Ovary (tissue), 9 donors: Measurements from ENCODE around the gene KRT86. TPM values are rescaled to one million over a fixed set of nuclear protein-coding genes. Genes with fewer than 3 reads are reported as not detected.

ENCODE experiments used
- DNase-seq, 5 donors: peaks; one replicate each; pipeline ENCODE4 v3.0.0-alpha.2; 2019 to 2020
- H3K27ac ChIP-seq, 2 donors: fragments of 200-600 bp; one replicate each; pipeline versions ENCODE4 v1.5.1 to v1.8.0; 2019 to 2022
- H3K27me3 ChIP-seq: fragments of 200-600 bp; one replicate; pipeline ENCODE4 v1.8.0; 2022
- H3K36me3 ChIP-seq: fragments of 200-600 bp; sonication (generic); one replicate; pipeline ENCODE4 v1.5.1; 2019
- H3K4me1 ChIP-seq: one replicate; pipeline ENCODE4 v1.8.1; 2013; ENCODE audit warnings: mild to moderate bottlenecking, moderate library complexity; ENCODE audit not compliant: insufficient read depth
- H3K4me3 ChIP-seq: fragments of 200-600 bp; sonication (generic); one replicate; pipeline ENCODE4 v1.5.1; 2017
- H3K9me3 ChIP-seq, 2 donors: fragments of 200-600 bp in 1 of 2; sonication (generic) in 1 of 2; one replicate each; pipeline versions ENCODE4 v1.5.1 to v1.8.1; 2013 to 2019; ENCODE audit warnings: mild to moderate bottlenecking in 1 of 2, moderate library complexity in 1 of 2
- CTCF ChIP-seq, 3 donors: fragments of 450-650 bp in 2 of 3; fragments of 200-600 bp in 1 of 3; IDR thresholded peaks; one replicate each; pipeline versions ENCODE4 v1.5.1 to v1.8.0; 2016 to 2022; ENCODE audit warnings: antibody characterized with exemption in 3 of 3, mild to moderate bottlenecking in 1 of 3
- EP300 ChIP-seq: sonication (generic); formaldehyde crosslinking; IDR thresholded peaks from one replicate; pipeline ENCODE4 v1.6.1; 2017; ENCODE audit warnings: antibody characterized with exemption
- POLR2A ChIP-seq: fragments of 450-650 bp; IDR thresholded peaks from one replicate; pipeline ENCODE4 v1.6.1; 2017; ENCODE audit warnings: antibody characterized with exemption, mild to moderate bottlenecking, moderate library complexity
- WGBS, 3 donors: extraction: QIAGEN DNeasy Blood & Tissue Kit in 1 of 3; methylation state at CpG; one replicate each; pipeline versions ENCODE4 v1.1.5 to v1.1.7; 2013 to 2017; 5-methylcytosine and 5-hydroxymethylcytosine counted together
- intact Hi-C, 4 donors: fragments of 100-400 bp; cut with DNase I; formaldehyde crosslinking; loops; one replicate each; pipeline versions ENCODE4 v1.11.0 to v1.15.1; 2022 to 2023
- polyA plus RNA-seq, 2 donors: library from polyadenylated mRNA; stranded (reverse); fragments of 200-250 nt in 1 of 2; fragments of 350-450 nt in 1 of 2; fragmentation: Illumina TruSeq in 1 of 2; extraction: RNeasy Lipid Tissue Mini Kit (QIAGEN cat#74804) in 1 of 2; gene quantifications; one replicate each; pipeline ENCODE4 v1.2.3, GENCODE V29; 2013 to 2014
- total RNA-seq, 7 donors: library from RNA; depleted of rRNA in 2 of 7; stranded (reverse); fragments of >200 nt in 2 of 7; fragmentation: NEBNext Ultra II Directional in 3 of 7; extraction: Animal tissue kit (Norgen Biotek cat#: 25700) in 3 of 7; gene quantifications; one replicate each; pipeline versions ENCODE4 v1.1.0 to v1.2.4, GENCODE V29; 2016 to 2023
- donor health status: DM: no; HTN: no; CAD: no; lungs with moderate emphysema.
- donor health status: DM: no; HTN: no; CAD: no.
- donor health status: Bipolar disorder and iron deficiency.
- donor health status: DM: yes; HTN: yes; CAD: no.
- donor health status: DM: no; HTN: no; CAD: no.
- donor health status: DM: yes; HTN: yes; CAD: no.

The KRT86 gene
- total and polyA plus RNA-seq, 9 donors = 0.69 TPM; not detected in 8

DNA sequence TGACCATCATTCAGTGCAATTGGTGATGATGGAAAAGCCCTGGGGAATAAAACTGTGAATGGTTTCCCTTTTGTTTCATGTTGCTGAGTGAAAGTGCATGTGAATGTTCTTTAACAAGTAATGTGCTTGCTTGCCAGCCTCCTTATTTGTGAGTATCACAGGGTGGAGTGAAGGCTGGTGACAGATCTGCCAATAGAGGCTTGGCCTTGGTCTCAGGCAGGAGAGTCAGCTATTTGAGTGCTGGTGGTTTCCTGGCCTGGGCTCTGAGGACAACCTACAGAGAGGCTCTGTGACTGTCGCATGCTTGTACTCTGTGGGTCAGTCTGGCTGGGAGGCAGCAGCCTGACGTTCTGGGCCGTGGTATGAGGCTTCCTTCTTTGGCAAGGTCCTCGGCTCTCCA is 72.1 kb downstream of the KRT86 start:
- H3K36me3 ChIP-seq = no peaks in the 10 kb centered on the region
- H3K4me1 ChIP-seq = no peaks in the 10 kb centered on the region
- WGBS, 3 donors = 45 to 59% (median 56%) methylated on average over 4 of the region's 4 CpGs
- intact Hi-C loops = loop anchor here in 1 of 4 donors (10.0 kb wide), 1 partner anchor 782 kb away; no protein-coding TSS in a partner anchor
- DNase-seq = no peak
- no peaks in the 10 kb centered on the region for H3K27me3 ChIP-seq
- TF ChIP-seq POLR2A (no peak), EP300 (no peak), CTCF (IDR thresholded peaks at IDR 0.05) (no peak)
- no peaks in the 10 kb centered on the region for H3K9me3 ChIP-seq
- H3K4me3 ChIP-seq = no peak overlapping the region
- no peak overlapping the region for H3K27ac ChIP-seq

GRCh38 chr12:52347016-52347415 is 72.6 kb downstream of the KRT86 start:
- intact Hi-C loops = loop anchor here in 1 of 4 donors (10.0 kb wide), 1 partner anchor 782 kb away; no protein-coding TSS in a partner anchor
- no peaks in the 10 kb centered on the region for H3K27me3 ChIP-seq
- 77 to 83% (median 82%) methylated on average over 9 of the region's 9 CpGs for WGBS, 3 donors

DNA sequence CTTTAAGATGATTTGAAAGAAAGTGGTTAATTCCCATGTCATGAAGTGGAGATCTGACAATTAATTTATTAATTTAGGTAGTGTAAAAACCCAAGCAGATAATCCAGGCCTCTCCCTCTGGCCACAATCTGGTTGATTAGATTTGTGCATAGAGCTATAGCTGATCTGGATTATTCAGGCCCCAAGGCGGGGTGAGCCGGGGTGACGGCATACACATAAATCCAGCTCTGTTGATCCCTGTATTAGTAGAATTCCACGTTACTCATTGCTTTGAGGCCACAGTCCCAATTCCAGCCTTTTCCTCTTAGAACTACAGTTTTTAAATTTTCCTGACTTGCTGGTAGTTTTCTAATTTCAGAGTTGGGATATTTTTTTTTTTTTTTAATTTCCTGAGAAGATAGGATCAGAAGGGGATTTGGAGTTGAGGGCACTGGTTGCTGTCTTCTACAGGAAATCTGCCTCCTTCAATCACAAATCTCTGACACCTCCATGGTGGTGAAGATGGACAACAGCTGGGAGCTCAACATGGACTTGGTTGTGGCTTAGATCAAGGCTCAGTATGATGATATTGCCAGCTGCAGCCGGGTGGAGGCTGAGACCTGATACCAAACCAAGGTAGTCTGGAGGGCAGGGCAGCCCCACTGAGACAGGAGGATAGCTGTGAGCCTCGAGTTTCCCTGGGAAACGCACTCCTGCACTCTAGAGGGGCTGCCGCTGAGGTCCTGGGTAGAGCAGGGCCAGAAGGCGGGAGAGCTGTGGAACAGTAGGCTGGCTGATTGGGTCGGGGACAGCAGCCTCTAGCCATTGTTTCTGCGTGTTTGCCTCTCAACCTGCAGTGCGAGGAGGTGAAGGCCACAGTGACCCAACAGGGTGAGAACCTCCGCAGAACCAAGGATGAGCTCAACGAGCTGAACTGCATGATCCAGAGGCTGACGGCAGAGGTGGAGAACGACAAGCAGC is 73.4 kb downstream of the KRT86 start:
- H3K27ac ChIP-seq = no peak overlapping the region
- intact Hi-C loops = loop anchor here in 1 of 4 donors (10.0 kb wide), 1 partner anchor 783 kb away; no protein-coding TSS in a partner anchor
- no peak overlapping the region for H3K4me3 ChIP-seq
- H3K9me3 ChIP-seq = no peaks in the 10 kb centered on the region
- no peaks in the 10 kb centered on the region for H3K27me3 ChIP-seq
- H3K36me3 ChIP-seq = no peaks in the 10 kb centered on the region
- TF ChIP-seq POLR2A (no peak), CTCF (IDR thresholded peaks at IDR 0.05) (no peak), EP300 (no peak)
- WGBS, 3 donors = 65 to 76% (median 67%) methylated on average over 16 of the region's 16 CpGs
- no peak for DNase-seq
- H3K4me1 ChIP-seq = no peaks in the 10 kb centered on the region

More at GRCh38 chr12:52347016-52347415, 72.6 kb downstream of the KRT86 start:
- Histone ChIP-seq H3K27ac (no peak overlapping the region), H3K9me3 (no peaks in the 10 kb centered on the region), H3K4me3 (no peak overlapping the region), H3K36me3 (no peaks in the 10 kb centered on the region), H3K4me1 (no peaks in the 10 kb centered on the region)
- no peak for DNase-seq
- TF ChIP-seq CTCF (IDR thresholded peaks at IDR 0.05) (no peak), EP300 (no peak), POLR2A (no peak)

- intact Hi-C loops = loop anchor here in 1 of 4 donors (10.0 kb wide), 1 partner anchor 784 kb away; no protein-coding TSS in a partner anchor
- no peak for TF ChIP-seq CTCF (IDR thresholded peaks at IDR 0.05)
- TF ChIP-seq EP300 = no peak
- Histone ChIP-seq H3K36me3 (no peaks in the 10 kb centered on the region), H3K27me3 (no peaks in the 10 kb centered on the region), H3K9me3 (no peaks in the 10 kb centered on the region), H3K4me1 (no peaks in the 10 kb centered on the region), H3K4me3 (no peak overlapping the region), H3K27ac (no peak overlapping the region)
- WGBS, 3 donors = 8 to 18% (median 12%) methylated on average over 6 of the region's 6 CpGs
- no peak for DNase-seq
These were observed 74.8 kb downstream of the KRT86 start for GRCh38 chr12:52349196-52349595.
